ENCODE results near the gene CASQ2. TPM values are rescaled to one million over a fixed set of nuclear protein-coding genes. Genes with fewer than 3 reads are reported as not detected.

The CASQ2 gene
- total and polyA plus RNA-seq, 9 of the 15 experiments (the other 6 are each of a cell fraction or from before 2014, with no cell fraction given), result not detected

DNA sequence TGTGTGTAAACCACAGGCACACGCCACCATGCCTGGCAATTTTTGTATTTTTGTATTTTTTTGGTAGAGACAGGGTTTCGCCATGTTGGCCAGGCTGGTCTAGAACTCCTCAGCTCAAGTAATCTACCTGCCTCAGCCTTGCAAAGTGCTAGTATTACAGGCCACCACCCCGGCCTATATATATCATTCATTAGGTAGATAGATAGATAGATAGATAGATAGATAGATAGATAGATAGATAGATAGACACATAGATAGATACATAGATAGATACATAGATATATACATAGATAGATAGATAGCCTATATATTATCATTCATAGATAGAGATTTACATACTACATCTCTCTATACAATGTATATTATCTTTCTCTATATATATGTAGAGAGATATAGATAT lies 80.8 kb downstream of the CASQ2 start:
- peaks cover 68% of the 10 kb centered on the region for H3K36me3 ChIP-seq (ENCODE audit: control insufficient read depth, insufficient read depth, low read length)
- DNase-seq (ENCODE audit: extremely low read depth in 1 of 4, low spot score in 3 of 4) (no peak), ATAC-seq (no peak), FAIRE-seq (no peak)
- H4K20me1 ChIP-seq (replicated peaks; ENCODE audit: control insufficient read depth, insufficient read depth, low read length), result no peaks in the 10 kb centered on the region
- no peak overlapping the region for H3K27ac ChIP-seq (ENCODE audit: extremely low read depth, low read depth, low read length)
- H3K9me1 ChIP-seq (ENCODE audit: control insufficient read depth, insufficient read depth, low read length), result no peaks in the 10 kb centered on the region
- in situ Hi-C loops (cut with MboI), result no loop called here
- H3K4me2 ChIP-seq (ENCODE audit: insufficient read depth, low read length), result no peak overlapping the region
- POLR2A ChIA-PET, result no interaction called here
- TF ChIP-seq ESRRB (CRISPR knock-in tag; IDR thresholded peaks at IDR 0.05; ENCODE audit: borderline replicate concordance), result no peak
- TF ChIP-seq, protein P1, sequence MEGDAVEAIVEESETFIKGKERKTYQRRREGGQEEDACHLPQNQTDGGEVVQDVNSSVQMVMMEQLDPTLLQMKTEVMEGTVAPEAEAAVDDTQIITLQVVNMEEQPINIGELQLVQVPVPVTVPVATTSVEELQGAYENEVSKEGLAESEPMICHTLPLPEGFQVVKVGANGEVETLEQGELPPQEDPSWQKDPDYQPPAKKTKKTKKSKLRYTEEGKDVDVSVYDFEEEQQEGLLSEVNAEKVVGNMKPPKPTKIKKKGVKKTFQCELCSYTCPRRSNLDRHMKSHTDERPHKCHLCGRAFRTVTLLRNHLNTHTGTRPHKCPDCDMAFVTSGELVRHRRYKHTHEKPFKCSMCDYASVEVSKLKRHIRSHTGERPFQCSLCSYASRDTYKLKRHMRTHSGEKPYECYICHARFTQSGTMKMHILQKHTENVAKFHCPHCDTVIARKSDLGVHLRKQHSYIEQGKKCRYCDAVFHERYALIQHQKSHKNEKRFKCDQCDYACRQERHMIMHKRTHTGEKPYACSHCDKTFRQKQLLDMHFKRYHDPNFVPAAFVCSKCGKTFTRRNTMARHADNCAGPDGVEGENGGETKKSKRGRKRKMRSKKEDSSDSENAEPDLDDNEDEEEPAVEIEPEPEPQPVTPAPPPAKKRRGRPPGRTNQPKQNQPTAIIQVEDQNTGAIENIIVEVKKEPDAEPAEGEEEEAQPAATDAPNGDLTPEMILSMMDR (IDR thresholded peaks at IDR 0.05 in 2 of 3, conservative IDR thresholded peaks at IDR 0.05 in 1 of 3; ENCODE audit: insufficient read depth in 2 of 3, low read depth in 1 of 3, low read length in 3 of 3), result no peak
- TF ChIP-seq EZH2 (IDR thresholded peaks at IDR 0.05; ENCODE audit: borderline replicate concordance, low read depth, low read length), result no peak
- TF ChIP-seq FOXK2 (conservative IDR thresholded peaks at IDR 0.05 in 1 of 2, IDR thresholded peaks at IDR 0.05 in 1 of 2; ENCODE audit: low read depth in 2 of 2), result no peak
- TF ChIP-seq ZFP1 (CRISPR knock-in tag; IDR thresholded peaks at IDR 0.05), result no peak
- no peak for TF ChIP-seq ZNF717 (CRISPR knock-in tag; IDR thresholded peaks at IDR 0.05)
- TF ChIP-seq DACH1 (IDR thresholded peaks at IDR 0.05; ENCODE audit: partially characterized antibody), result peak; percentile 94
- no peak for TF ChIP-seq ZBED1 (IDR thresholded peaks at IDR 0.05)
- TF ChIP-seq ZNF707 (CRISPR knock-in tag; conservative IDR thresholded peaks at IDR 0.05), result no peak
- TF ChIP-seq, protein P2, sequence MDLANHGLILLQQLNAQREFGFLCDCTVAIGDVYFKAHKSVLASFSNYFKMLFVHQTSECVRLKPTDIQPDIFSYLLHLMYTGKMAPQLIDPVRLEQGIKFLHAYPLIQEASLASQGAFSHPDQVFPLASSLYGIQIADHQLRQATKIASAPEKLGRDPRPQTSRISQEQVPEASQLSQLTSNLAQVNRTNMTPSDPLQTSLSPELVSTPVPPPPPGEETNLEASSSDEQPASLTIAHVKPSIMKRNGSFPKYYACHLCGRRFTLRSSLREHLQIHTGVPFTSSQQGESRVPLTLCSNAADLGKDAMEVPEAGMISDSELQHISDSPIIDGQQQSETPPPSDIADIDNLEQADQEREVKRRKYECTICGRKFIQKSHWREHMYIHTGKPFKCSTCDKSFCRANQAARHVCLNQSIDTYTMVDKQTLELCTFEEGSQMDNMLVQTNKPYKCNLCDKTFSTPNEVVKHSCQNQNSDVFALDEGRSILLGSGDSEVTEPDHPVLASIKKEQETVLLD (IDR thresholded peaks at IDR 0.05), result 0 out of 2 replicates have a peak, but pooled peaks have one; percentile 33
- no peak for TF ChIP-seq GABPB2 (CRISPR knock-in tag; conservative IDR thresholded peaks at IDR 0.05)
- TF ChIP-seq PYGO2 (tag; IDR thresholded peaks at IDR 0.05), result no peak
- no peak for TF ChIP-seq ZBTB1 (CRISPR knock-in tag; IDR thresholded peaks at IDR 0.05; ENCODE audit: borderline replicate concordance, low read depth)
- no peak for TF ChIP-seq KLF6 (CRISPR knock-in tag; IDR thresholded peaks at IDR 0.05; ENCODE audit: borderline replicate concordance)
- TF ChIP-seq, protein P3, sequence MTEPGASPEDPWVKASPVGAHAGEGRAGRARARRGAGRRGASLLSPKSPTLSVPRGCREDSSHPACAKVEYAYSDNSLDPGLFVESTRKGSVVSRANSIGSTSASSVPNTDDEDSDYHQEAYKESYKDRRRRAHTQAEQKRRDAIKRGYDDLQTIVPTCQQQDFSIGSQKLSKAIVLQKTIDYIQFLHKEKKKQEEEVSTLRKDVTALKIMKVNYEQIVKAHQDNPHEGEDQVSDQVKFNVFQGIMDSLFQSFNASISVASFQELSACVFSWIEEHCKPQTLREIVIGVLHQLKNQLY (CRISPR knock-in tag; conservative IDR thresholded peaks at IDR 0.05), result no peak
- no peak for TF ChIP-seq CBFB (CRISPR knock-in tag; IDR thresholded peaks at IDR 0.05)
- intact Hi-C loops (cut with micrococcal nuclease), result no loop called here
- WGBS (ENCODE audit: insufficient coverage, low coverage, missing lambda C conversion rate), result 88% methylated on average over 3 of the region's 3 CpGs
- H2AFZ ChIP-seq (ENCODE audit: low read depth, low read length), result no peak overlapping the region
- H3K4me1 ChIP-seq (replicated peaks in 1 of 2; ENCODE audit: control insufficient read depth in 2 of 2, insufficient read depth in 2 of 2, low read length in 2 of 2), result no peaks in the 10 kb centered on the region
- no peaks in the 10 kb centered on the region for H3K9me3 ChIP-seq (replicated peaks; ENCODE audit: control insufficient read depth, insufficient read depth, low read depth, low read length)
- CTCF ChIA-PET (ENCODE audit: low intra/inter-chr PET ratio), result no interaction called here
- H3K79me2 ChIP-seq (ENCODE audit: control insufficient read depth, insufficient read depth, low read length), result no peaks in the 10 kb centered on the region
- H3K27me3 ChIP-seq (ENCODE audit: control insufficient read depth in 2 of 2, insufficient read depth in 2 of 2, low read length in 2 of 2), result no peaks in the 10 kb centered on the region
- no peak overlapping the region for H3K9ac ChIP-seq (ENCODE audit: insufficient read depth in 1 of 2, low read depth in 2 of 2, low read length in 2 of 2)
- no peak overlapping the region for H3K4me3 ChIP-seq
- BruUV-seq (replicated peaks), result no TSS peak

Data from K562 (cell line).